GM18873 (cell line): ENCODE measurements around the gene IQGAP1.

Source experiments
- ATAC-seq: cut with Tn5 transposase; IDR thresholded peaks from one replicate; pipeline ENCODE4 v1.9.1; 2021; ENCODE audit warnings: mild to moderate bottlenecking, moderate library complexity, moderate number of reproducible peaks; ENCODE audit not compliant: unreplicated experiment, low FRiP score

IQGAP1 gene

DNA sequence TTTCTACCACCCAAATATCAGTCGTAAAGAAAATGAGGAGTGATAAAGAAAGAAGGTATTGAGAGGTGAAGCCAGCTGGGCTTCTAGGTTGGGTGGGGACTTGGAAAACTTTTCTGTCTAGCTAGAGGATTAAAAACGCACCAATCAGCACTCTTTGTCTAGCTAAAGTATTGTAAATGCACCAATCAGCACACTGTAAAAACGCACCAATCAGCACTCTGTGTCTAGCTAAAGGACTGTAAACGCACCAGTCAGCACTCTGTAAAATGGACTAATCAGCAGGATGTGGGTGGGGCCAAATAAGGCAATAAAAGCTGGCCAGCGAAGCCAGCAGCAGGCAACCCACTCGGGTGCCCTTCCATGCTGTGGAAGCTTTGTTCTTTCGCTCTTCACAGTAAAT lies 13.0 kb upstream of the IQGAP1 start:
- no peak for ATAC-seq

DNA sequence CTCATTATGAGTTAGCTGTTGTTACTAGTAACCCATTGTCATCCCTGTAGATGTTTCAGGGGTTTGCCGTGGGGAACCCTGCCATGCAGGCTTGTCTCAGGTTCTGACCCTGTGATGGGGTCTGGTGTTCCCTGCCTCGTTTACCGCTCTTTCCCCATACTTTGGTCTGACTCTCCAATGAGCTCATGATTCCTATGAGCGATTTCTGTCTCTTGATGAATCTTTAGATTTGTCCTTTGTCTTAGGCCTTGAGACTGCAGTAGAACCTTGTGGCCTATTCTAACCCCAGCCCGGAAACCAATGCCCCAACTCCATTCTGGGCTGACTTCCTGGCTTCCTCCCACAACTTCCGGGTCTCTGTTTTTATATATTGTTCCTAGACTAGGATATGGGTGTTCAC lies 11.3 kb upstream of the IQGAP1 start:
- no peak for ATAC-seq

DNA sequence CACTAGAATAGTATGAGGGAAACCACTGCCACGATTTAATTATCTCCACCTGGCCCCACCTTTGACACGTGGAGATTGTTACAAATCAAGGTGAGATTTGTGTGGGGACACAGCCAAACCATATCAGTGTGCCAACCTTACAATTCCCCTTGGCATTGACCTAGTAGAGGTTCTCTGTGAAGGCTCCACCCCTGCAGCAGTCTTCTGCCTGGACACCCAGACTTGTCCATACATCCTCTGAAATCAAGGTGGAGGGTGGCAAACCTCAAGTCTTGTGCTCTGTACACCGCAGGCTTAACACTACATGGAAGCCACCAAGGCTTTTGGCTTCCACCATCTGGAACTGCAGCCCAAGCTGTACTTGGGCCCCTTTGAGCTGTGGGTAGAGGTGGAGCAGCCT lies 8.8 kb upstream of the IQGAP1 start:
- no peak for ATAC-seq

DNA sequence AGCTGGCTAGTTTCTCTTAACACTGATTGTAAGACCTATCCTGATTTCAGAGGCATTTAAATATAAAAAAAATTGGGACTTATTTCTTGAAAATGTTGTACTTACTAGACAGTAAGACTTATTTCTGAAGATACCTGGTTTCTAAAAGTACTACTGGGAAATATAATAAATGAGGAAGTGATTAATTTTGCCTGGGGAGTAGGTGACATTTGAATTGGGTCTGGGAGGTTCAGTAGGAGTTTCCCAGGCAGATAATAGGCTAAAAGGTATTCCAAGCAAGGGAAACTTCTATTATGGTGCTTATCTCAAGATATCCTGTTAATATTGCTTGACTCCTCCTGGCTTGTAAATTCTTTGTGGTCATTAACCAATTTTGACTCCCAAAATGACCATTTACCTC lies 6.5 kb upstream of the IQGAP1 start:
- ATAC-seq, result no peak

DNA sequence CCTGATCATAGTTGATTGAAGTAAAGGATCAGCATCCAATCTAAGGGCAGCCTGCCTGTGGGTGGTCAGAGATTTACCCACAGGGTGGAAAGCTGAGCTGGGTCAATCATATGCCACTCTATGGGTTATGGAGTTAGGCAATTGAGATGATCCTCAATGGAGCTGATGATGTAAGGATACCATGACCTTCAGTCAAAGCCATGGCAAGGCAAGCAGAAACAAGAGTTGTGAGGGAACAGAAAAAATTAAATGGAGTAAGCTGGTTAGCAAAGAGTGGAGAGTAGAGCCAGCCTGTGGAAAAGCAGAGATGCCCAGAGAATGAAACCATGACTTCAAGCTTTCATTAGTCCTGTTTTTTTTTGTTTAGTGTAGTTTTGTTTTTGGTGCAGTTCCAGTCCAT lies 5.7 kb upstream of the IQGAP1 start:
- no peak for ATAC-seq

DNA sequence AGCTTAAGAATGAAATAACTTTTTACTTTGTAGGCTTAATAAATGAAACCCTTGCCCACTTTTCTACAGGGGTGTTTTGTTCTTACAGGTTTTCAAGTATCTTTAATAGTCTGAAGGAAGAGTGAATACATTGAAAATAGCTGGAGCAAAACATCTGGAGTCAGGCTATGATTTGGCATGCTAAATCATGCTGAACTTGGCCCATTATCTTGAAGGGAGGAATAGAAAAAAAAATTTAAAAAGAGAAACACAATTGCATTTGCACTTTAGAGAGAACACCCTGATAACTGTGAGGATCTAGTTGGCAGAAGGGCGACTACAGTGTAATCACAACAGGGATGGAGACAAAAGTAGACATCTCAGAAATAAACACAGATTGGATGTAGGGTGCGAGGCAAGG lies 1.8 kb upstream of the IQGAP1 start:
- ATAC-seq, result no peak

DNA sequence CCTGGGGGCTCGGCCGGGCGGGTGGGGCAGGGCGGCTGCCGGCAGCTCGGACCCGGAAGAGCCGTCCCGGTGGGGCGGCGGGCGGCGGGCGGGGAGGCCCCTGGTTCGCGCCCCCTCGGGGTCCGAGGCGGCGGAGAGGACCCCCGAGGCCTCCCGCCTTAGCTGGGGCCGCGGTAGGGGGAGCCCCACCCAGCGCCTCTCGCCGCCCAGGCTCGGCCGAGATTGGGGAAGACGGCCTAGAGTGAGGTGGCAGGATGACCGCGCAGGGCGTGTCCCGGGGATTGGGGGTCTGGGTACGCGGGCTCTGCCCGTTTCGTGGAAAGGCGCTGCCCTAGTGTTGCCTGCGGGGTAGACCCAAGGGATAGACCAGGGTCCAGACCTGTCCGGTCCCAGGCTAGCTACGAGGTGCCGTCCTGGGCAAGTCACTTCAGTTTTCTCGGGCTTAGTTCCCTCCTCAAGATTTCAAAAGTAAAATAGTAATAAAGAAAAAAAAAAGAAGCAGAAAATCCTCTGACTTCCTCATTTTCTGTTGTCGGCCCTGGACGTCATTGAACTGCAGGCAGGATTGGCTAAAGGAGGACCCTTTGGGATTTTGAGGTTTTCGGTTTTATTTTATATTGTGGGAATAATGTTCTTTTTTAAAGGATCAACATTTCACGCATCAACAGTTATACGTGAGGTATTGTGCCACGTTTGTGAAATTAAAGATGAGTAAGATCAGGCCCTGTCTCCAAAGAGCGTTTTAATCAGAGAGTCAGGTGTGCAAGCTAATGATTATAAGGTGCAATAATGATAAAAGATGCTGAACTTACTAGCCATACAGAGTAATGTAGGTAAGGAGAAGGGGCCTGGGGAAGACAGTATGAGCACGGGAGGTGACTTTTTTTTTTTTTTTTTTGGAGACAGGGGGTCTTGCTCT lies 679 bp downstream of the IQGAP1 start:
- ATAC-seq, result peak; percentile 26

DNA sequence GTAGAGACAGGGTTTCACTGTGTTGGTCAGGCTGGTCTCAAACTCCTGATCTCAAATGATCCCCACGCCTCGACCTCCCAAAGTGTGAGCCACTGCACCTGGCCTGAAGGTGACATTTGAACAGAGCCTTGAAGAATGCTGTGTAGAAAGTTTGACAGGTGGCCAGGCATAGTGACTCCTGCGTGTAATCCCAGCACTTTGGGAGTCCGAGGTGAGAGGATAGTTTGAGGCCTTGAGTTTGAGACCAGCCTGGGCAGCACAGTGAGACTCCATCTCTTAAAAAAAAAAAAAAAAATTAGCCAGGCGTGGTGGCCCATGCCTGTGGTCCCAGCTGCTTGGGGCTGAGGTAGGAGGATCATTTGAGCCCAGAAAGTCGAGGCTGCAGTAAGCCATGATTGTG lies 1.5 kb downstream of the IQGAP1 start:
- no peak for ATAC-seq

DNA sequence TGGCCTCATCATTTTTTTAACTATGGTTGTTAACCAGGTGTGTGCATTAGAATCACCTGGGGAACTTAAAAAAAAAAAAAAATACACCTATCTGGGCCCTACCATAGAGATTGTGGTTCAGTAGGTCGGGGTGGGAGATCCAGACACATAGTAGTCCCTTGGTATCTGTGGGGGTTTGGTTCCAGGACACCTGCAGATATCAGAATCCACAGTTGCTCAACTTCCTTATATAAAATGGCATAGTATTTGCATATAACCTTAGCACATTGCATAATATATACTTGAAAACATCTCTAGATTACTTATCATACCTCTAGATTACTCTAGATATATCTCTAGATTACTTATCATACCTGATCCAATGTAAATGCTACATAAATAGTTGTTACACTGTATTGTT lies 5.0 kb downstream of the IQGAP1 start:
- no peak for ATAC-seq

DNA sequence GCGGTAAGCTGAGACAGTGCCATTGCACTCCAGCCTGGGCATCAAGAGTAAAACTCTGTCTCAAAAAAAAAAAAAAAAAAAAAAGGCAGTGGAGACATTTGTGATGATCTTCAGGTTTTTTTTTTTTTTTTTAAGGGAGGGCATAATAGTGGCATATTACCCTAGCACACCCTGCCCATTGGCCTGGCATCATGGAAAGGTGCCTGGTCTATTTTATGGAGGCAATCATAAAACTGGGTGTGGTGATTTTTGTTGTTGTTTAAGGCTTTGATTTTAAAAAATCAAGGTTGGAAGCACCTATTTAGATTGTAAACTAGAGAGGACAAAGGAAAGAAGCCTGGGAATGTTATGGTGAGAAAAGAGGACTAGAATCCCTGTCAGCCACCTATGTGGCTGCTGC lies 6.0 kb downstream of the IQGAP1 start:
- no peak for ATAC-seq

DNA sequence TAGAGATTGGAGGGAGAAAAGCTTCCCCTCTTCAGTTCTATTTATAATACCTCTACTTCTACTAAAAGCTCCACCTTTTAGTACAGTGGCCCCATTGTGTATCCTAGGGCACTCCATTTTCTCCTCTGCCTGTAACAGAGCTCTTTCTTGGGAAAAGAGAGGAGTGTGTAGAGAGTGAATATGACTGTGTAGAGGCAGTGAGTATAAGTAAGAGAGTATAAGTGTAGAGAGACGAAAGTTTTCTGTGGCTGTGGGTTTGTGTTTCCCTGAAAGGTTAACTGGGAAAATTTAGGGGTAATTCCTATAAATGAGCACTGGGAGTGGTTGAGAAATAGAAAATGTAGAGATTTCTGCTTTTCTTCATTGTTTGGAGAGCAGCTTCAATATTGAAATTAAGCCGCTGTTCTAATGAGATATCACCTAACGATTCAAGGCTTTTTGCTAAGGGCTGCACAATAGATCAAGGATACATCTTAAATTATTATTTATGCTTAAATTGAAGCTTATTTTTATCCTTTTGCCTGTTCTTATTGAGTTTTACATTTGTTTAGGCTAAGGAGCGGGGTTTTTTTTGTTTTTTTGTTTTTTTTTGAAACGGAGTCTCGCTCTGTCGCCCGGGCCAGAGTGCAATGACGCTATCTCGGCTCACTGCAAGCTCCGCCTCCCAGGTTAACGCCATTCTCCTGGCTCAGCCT lies 6.9 kb downstream of the IQGAP1 start:
- ATAC-seq, result no peak

DNA sequence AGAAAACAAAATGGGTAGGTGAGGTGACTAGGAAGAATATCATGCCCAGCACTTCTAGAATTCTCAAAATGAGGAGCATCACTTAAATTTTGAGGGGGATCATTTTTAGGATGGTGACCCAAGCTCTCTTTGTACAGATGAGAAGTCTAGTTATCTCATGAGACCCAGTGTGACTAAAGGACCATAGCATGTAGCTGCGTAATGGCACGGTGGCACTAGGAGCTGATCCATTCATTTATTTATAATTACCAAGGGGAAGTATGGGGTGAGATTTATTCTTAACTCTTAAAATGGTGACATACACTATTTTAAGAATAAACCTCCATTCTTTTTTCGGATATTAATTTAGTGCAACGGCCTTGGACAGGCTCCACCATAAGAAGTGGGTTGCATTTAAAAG lies 8.3 kb downstream of the IQGAP1 start:
- no peak for ATAC-seq

DNA sequence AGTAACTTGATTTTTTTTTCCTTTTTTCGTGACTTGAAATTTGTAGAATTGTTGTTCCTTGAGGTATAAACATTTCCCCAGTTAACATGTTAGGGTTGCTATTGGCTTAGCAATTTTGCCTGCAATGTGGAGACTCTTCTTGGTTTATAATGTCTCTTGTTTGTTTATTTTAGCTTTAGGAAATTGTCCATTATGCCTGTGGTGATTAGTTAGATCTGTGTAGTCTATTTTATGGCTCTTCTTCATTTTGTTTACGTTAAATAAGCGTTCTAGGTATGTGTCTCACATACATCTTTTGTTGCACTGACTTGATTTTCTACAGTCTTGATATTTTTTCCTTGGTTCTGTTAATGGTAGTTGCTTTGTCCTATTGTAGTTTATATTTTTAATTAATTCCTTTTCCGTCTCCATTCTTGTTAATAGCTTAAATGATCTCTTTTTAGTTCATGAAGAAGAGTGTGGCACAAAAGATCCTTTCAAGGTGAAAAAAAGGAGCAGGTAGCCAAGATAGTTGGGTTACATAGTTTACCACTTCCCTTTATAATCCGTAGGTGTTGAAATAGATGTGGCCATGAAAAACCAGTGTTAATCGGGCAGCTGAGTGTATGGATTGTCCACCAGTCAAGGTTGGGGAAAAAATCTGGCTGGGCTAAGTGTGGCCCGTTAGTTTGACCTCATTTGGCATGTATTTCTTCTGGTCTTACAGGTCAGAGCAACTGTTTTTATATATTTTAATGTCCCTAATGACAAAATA lies 12.1 kb downstream of the IQGAP1 start:
- ATAC-seq, result no peak

DNA sequence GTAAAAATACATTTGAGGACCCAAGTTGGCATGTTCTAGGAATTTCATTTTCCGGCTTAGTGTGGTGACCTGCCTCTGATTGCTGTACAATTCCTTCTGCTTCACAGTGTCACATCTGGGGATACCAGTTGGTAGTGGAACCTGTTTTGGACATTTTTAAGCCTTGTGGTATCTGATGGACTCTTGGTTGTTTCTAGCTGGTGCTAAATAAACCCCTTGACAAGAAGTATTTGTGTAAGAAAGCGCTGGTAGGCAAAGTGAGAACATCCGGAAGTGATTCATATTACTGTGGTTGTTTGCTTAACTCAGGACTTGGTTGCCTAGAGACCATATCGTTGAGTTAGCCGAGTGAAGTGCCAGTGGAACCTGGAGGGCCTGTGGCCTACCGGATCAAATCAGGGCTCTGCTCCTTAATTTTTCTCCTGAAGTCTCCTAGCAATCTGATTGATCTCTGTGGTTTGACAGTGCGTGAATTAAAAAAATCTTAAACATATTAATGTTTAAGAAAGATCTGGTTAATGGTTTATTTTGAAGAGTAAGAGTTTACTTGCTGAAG lies 12.8 kb downstream of the IQGAP1 start:
- ATAC-seq, result peak; percentile 97

DNA sequence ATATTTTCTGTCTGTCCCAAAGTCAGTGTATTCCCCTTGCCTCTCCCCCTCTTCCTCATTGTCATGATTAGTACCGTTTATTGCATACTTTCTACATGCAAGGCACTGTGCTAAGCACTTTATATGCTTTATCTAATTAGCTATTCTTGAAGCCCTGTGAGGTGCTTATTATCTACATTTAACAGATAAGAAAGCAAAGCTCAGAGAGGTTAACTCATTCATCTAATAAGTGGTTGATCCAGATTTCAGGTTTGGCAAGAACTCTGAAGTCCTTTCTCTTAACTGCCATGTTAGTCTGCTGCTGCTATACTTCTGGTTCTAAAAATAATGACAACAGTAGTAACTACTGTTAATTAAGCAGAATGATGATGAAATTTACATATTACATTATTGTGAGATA lies 13.5 kb downstream of the IQGAP1 start:
- no peak for ATAC-seq

DNA sequence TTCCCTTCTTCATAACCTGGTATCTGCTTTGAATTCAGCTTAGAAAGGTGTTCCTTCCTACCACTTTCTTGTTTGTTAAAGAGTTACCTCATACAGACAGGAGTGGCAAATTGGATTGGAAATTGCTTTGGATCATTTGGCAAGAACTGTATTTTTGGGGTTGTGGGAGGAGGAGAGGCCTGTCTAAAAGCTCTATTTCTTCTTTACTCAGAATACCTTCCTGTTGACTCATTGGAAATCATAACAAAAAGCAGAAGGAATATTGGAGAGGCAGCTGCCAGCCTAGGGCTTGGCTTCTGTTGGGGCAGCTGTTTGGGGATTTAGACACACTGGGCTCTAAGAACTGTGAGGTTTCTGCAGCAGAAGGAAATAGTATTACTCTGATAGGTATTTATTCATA lies 14.2 kb downstream of the IQGAP1 start:
- no peak for ATAC-seq

DNA sequence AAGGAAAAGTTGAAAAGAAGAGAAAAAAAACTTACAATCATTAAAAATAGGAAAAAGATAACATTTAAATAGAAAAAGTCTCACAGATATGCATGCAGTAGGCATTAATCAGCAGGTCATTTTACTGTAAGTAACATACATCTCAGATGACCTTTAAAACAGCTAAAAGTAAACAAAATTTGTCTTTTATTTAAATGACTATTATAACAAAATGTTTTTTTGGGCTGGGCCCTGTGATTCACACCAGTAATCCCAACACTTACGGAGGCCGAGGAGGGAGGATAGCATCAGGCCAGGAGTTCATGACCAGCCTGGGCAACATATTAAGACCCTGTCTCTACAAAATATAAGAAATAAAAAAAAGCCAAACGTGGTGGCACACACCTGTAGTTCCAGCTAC lies 14.7 kb downstream of the IQGAP1 start:
- ATAC-seq, result no peak

DNA sequence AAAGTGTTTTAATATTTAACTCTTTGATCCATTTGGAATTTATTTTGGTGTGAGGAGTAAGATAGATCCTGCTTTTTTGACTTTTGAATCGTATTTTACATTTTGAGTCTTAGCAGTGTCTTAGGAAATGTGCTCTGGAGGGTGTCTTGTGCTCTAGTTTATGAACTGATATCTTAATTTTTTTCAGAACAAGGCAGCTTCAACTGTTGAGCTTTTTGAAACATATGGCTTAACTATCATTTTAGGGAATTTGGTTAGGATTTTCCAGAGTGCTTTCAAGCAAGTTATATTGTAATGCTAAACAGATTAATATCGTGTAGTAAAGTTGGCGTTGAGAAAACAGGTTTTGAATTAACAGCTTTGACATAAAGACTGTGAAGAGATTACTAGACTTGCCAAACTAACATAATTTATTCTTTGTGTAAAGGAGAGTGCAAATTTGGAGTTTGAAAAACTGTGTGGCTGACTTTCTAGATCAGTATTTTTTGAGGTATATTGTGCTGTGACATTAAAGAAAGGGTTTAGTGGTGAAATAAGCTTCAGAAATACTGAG lies 17.1 kb downstream of the IQGAP1 start:
- no peak for ATAC-seq

DNA sequence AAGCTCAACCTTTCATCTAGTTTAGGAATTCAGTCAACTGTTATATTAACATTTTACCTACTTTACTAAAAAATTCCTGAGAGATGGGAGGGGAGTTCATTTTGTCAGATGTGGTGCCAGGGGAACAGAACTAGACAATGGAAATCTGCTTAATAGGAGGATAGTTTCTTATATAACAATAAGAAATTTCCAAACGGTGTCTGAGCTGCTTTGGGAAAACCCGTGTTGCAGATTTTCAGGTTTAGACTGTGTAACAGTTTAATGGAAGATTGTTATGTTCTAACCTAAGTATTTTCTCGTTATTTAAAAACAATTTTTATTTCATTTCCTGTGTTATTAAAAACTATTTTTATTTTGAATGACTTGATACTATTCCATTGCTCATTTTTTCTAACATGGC lies 19.3 kb downstream of the IQGAP1 start:
- no peak for ATAC-seq

DNA sequence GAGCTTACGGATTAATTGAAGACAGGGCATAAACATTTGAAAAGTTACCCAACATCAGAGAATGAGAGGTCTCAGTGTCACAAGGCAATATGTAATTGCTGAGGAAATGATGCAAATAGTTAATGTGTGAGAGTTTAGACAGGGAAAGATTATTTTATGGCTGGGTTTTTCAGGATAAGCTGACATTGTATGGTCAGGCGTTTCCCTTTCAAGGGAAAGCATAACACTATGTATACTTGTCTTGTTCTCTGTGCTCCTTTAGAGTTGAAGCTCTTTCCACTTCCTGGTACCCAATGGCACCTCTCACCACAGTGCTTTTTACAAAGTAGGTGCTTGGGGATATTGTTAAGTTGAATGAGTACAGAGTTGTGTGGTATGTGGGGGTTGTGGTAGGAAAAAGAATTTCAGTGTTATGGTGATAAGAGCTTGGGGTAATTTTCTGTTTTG lies 19.9 kb downstream of the IQGAP1 start:
- ATAC-seq, result no peak

DNA sequence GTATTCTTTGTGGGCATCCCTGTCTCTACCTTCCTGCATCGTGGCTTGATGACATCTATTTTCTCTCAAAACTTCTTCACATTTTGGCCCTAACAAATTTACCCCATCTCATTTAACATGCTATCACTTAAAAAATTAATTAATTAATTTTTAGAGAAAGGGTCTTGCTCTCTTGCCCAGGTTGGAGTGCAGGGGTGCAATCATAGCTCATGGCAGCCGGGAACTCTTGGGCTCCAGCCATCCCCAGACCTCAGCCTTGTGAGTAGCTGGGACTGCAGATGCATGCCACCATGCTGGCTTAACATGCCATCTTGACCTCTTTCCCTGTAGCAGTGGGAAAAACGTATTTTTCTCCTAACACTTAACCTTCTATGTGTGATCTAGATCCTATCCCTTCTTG lies 20.6 kb downstream of the IQGAP1 start:
- no peak for ATAC-seq
